HepG2 (cell line): ENCODE results near the gene AMER2. TPM values are rescaled to one million over a fixed set of nuclear protein-coding genes. Genes with fewer than 3 reads are reported as not detected.

Experiments used
- ATAC-seq: fragments of 200-7000 bp; cut with Tn5 transposase; 3 replicates; pipeline ENCODE4 v1.9.1; 2020; ENCODE audit warnings: mild to moderate bottlenecking, moderate library complexity
- BruUV-seq: library from RNA; stranded (reverse); fragments of 400-500 nt; replicated peaks from 2 replicates; lab custom pipeline; 2021; lab: Mats Ljungman, UMichigan
- CTCF ChIA-PET: fragments of 300-600 bp; formaldehyde crosslinking; extraction: SDS; loops from one replicate; lab custom pipeline; 2021; ENCODE audit warnings: low total read pairs, inconsistent platforms, low intra/inter-chr PET ratio; lab: Yijun Ruan, JAX
- POLR2A ChIA-PET: fragments of 350-600 bp; sonication (Branson Sonifier 250); formaldehyde crosslinking; loops from one replicate; lab custom pipeline; 2020; ENCODE audit warnings: antibody characterized with exemption, inconsistent platforms; lab: Yijun Ruan, JAX
- DNase-seq: peaks from one replicate; pipeline ENCODE4 v3.0.0-alpha.2; 2015; ENCODE audit warnings: low spot score
- FAIRE-seq: peaks from 3 replicates; lab custom pipeline; 2011; peaks lifted over from hg19 to GRCh38; lab: Jason Lieb, UNC
- H2AFZ ChIP-seq: one replicate; pipeline ENCODE4 v1.6.1; 2011; ENCODE audit warnings: low read length, inconsistent platforms
- H3K27ac ChIP-seq: fragments of 300-600 bp; 3 replicates; pipeline ENCODE4 v1.8.0; 2011; ENCODE audit warnings: mixed run types, mild to moderate bottlenecking, mixed read lengths, low read length, inconsistent platforms; ENCODE audit not compliant: insufficient read depth; ENCODE audit errors: extremely low read length
- H3K27me3 ChIP-seq, 2 experiments: fragments of 200-600 bp in 1 of 2; 2 replicates in 1 of 2; 3 replicates in 1 of 2; pipeline versions ENCODE4 v1.6.0 to v1.8.0; 2011; ENCODE audit warnings: low read length in 2 of 2, mild to moderate bottlenecking in 2 of 2, moderate library complexity in 2 of 2, inconsistent platforms in 1 of 2; ENCODE audit not compliant: insufficient read depth in 2 of 2, control insufficient read depth in 1 of 2
- H3K36me3 ChIP-seq, 2 experiments: fragments of 200-600 bp in 1 of 2; replicated peaks in 1 of 2; 2 replicates in 1 of 2; 3 replicates in 1 of 2; pipeline versions ENCODE4 v1.5.1 to v1.8.0; 2011; ENCODE audit warnings: low read length in 2 of 2, inconsistent platforms in 1 of 2; ENCODE audit not compliant: insufficient read depth in 2 of 2, control insufficient read depth in 1 of 2
- H3K4me1 ChIP-seq: 2 replicates; pipeline ENCODE4 v1.5.1; 2012; ENCODE audit warnings: low read length, inconsistent platforms; ENCODE audit not compliant: insufficient read depth
- H3K4me2 ChIP-seq: 2 replicates; pipeline ENCODE4 v1.6.0; 2011; ENCODE audit warnings: low read depth, low read length, inconsistent platforms
- H3K4me3 ChIP-seq, 3 experiments: fragments of 200-600 bp in 1 of 3; sonication (generic), shearing (Covaris generic) in 1 of 3; replicated peaks in 1 of 3; 2 replicates each; pipeline ENCODE4 v1.5.1; 2011 to 2016; ENCODE audit warnings: low read length in 3 of 3, inconsistent platforms in 2 of 3, low read depth in 2 of 3, mild to moderate bottlenecking in 2 of 3, control low read depth in 1 of 3, mixed read lengths in 1 of 3; ENCODE audit not compliant: insufficient read depth in 1 of 3
- H3K79me2 ChIP-seq: one replicate; pipeline ENCODE4 v1.6.1; 2011; ENCODE audit warnings: low read length, inconsistent platforms; ENCODE audit not compliant: insufficient read depth
- H3K9ac ChIP-seq: 2 replicates; pipeline ENCODE4 v1.6.0; 2011; ENCODE audit warnings: mild to moderate bottlenecking, low read depth, low read length, inconsistent platforms; ENCODE audit not compliant: insufficient read depth
- H3K9me3 ChIP-seq: 2 replicates; pipeline ENCODE4 v1.5.1; 2012; ENCODE audit warnings: mild to moderate bottlenecking, low read length
- H4K20me1 ChIP-seq: 2 replicates; pipeline ENCODE4 v1.6.0; 2011; ENCODE audit warnings: inconsistent platforms, mild to moderate bottlenecking, low read length, moderate library complexity; ENCODE audit not compliant: insufficient read depth
- CREBL2 ChIP-seq: sonication (generic); formaldehyde crosslinking; IDR thresholded peaks from 2 replicates; pipeline ENCODE4 v1.8.1; 2023; ENCODE audit warnings: missing genetic modification reagents, mild to moderate bottlenecking, borderline replicate concordance
- CSRNP2 ChIP-seq: sonication (generic); formaldehyde crosslinking; conservative IDR thresholded peaks from 2 replicates; pipeline ENCODE4 v1.8.0; 2022; ENCODE audit warnings: low read depth, missing genetic modification reagents
- DMAP1 ChIP-seq: IDR thresholded peaks from 2 replicates; pipeline ENCODE4 v1.6.1; 2016
- EZH2 ChIP-seq: conservative IDR thresholded peaks from 2 replicates; pipeline ENCODE4 v1.6.1; 2012; ENCODE audit warnings: mild to moderate bottlenecking, low read depth, low read length, moderate library complexity
- FOXK1 ChIP-seq: sonication (generic); formaldehyde crosslinking; IDR thresholded peaks from 2 replicates; pipeline ENCODE4 v1.4.0; 2020; ENCODE audit warnings: low read depth, missing genetic modification reagents, borderline replicate concordance
- HMG20B ChIP-seq: conservative IDR thresholded peaks from 2 replicates; pipeline ENCODE4 v1.6.1; 2016; ENCODE audit warnings: missing genetic modification reagents, missing compliant biosample characterization
- RFXANK ChIP-seq: IDR thresholded peaks from 2 replicates; pipeline ENCODE4 v1.6.1; 2016
- ZBTB20 ChIP-seq: sonication (generic); formaldehyde crosslinking; IDR thresholded peaks from 2 replicates; pipeline ENCODE4 v1.8.1; 2023; ENCODE audit warnings: missing genetic modification reagents, low read depth, mild to moderate bottlenecking, borderline replicate concordance
- ZNF12 ChIP-seq: sonication (generic); formaldehyde crosslinking; IDR thresholded peaks from 2 replicates; pipeline ENCODE4 v1.5.0; 2020; ENCODE audit warnings: missing genetic modification reagents
- ZNF652 ChIP-seq: IDR thresholded peaks from 2 replicates; pipeline ENCODE4 v1.6.1; 2016; ENCODE audit warnings: low read depth, borderline replicate concordance
- WGBS: methylation state at CpG from one replicate; pipeline ENCODE4 v1.1.6; 2017; ENCODE audit warnings: low lambda C conversion rate; 5-methylcytosine and 5-hydroxymethylcytosine counted together
- in situ Hi-C: cut with HindIII; loops from 2 replicates; pipeline ENCODE4 v1.10.0; 2017; ENCODE audit warnings: low pct_unique_long_range_greater_than_20kb; ENCODE audit not compliant: extremely low pct_ligation_motif_present
- intact Hi-C: fragments of 100-400 bp; cut with micrococcal nuclease; formaldehyde crosslinking; loops from one replicate; pipeline ENCODE4 v1.10.0; 2022; ENCODE audit not compliant: unreplicated experiment
- polyA plus RNA-seq, 8 experiments: library from polyadenylated mRNA; depleted of rRNA in 3 of 8; stranded (reverse) in 7 of 8; unstranded in 1 of 8; fragments of >200 nt; fragmentation: Illumina TruSeq in 4 of 8; extraction: Trizol in 4 of 8; gene quantifications; 2 replicates each; pipeline versions ENCODE4 v1.2.1 to v1.2.3, GENCODE V29; 2011 to 2016; ENCODE audit warnings: low read depth in 4 of 8, missing spikeins in 1 of 8, mixed read lengths in 1 of 8; ENCODE audit not compliant: insufficient read depth in 1 of 8
- total RNA-seq, 5 experiments: library from RNA; depleted of rRNA; stranded (reverse); fragments of >200 nt; fragmentation: Illumina TruSeq; extraction: Trizol; gene quantifications; 2 replicates each; pipeline ENCODE4 v1.2.3, GENCODE V29; 2016; ENCODE audit warnings: low read depth in 1 of 5

AMER2 gene
- total and polyA plus RNA-seq, 2 of the 13 experiments (the other 11 are each of a cell fraction or from before 2014, with no cell fraction given): not detected

DNA sequence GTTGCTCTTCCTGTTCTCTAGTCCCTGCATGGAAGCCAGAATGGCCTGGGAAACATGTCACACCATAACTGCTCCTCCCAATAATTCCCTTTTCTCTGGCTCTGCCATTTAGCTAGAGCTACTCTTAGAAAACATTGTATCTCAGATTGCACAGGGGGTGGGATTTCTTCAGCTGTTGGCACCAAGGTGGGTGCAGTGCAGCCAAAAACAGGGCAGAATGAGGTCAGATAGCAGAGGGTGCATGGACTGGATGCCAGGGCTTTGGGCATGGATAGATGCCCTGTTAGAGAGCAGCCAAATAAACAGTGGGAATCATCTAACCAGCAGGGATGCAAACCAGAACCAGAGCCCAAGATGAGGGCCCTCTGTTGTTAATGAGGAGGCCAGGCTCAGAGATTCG lies 4.9 kb upstream of the AMER2 start:
- DNase-seq (no peak), FAIRE-seq (no peak), ATAC-seq (no peak)
- no peak overlapping the region for H2AFZ ChIP-seq
- ChIA-PET POLR2A (no interaction called here), CTCF (no interaction called here)
- H3K36me3 ChIP-seq: no peaks in the 10 kb centered on the region
- H3K27ac ChIP-seq: no peak overlapping the region
- WGBS: 0% methylated on average over 1 of the region's 1 CpG
- TF ChIP-seq RFXANK (CRISPR knock-in tag): no peak
- no peak for TF ChIP-seq ZNF12 (CRISPR knock-in tag)
- no peaks in the 10 kb centered on the region for H3K79me2 ChIP-seq
- intact Hi-C loops: no loop called here
- H3K27me3 ChIP-seq: peaks cover 3 to 4% of the 10 kb centered on the region in 2 experiments; a peak in 3 of 5 replicates
- H3K4me2 ChIP-seq: no peak overlapping the region
- H4K20me1 ChIP-seq: no peaks in the 10 kb centered on the region
- BruUV-seq: no TSS peak
- in situ Hi-C loops: no loop called here
- no peaks in the 10 kb centered on the region for H3K9me3 ChIP-seq
- H3K9ac ChIP-seq: no peak overlapping the region
- H3K4me1 ChIP-seq: no peaks in the 10 kb centered on the region
- H3K4me3 ChIP-seq: no peak overlapping the region

DNA sequence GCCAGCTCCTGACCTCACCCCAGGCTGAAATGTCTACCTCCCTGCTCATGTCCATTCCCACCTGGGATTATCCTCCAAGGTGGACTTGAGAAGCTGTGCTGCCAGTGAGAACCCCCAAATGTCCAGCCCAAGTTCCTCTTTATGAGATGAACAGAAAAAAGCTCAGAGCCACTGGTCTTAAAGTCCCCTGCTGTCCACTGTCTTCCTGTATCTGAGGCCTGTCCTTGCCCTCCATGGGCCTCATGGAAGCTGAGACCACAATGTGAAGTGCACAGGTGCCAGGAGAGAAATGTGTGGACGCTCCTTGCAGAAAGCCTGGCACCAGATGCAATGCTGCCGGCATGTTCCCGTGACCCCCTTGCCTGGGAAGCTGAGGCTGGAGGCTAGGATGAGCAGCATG lies 3.3 kb upstream of the AMER2 start:
- H3K79me2 ChIP-seq: no peaks in the 10 kb centered on the region
- H3K4me1 ChIP-seq: no peaks in the 10 kb centered on the region
- no peak overlapping the region for H3K27ac ChIP-seq
- H3K4me3 ChIP-seq: no peak overlapping the region
- no peak for DNase-seq
- 0% methylated on average over 2 of the region's 3 CpGs for WGBS
- in situ Hi-C loops (no loop called here), intact Hi-C loops (no loop called here)
- no peaks in the 10 kb centered on the region for H3K9me3 ChIP-seq
- H2AFZ ChIP-seq: no peak overlapping the region
- no peak overlapping the region for H3K9ac ChIP-seq
- H3K27me3 ChIP-seq: peaks cover 3 to 5% of the 10 kb centered on the region in 2 experiments; a peak in 4 of 5 replicates
- ChIA-PET CTCF (no interaction called here), POLR2A (no interaction called here)
- H3K36me3 ChIP-seq: no peaks in the 10 kb centered on the region
- no peak overlapping the region for H3K4me2 ChIP-seq
- BruUV-seq: no TSS peak
- ATAC-seq: no peak
- H4K20me1 ChIP-seq: no peaks in the 10 kb centered on the region
- FAIRE-seq: no peak
- no peak for TF ChIP-seq ZNF652
- TF ChIP-seq HMG20B (CRISPR knock-in tag): no peak
- TF ChIP-seq FOXK1 (CRISPR knock-in tag): no peak
- no peak for TF ChIP-seq CREBL2 (CRISPR knock-in tag)
- TF ChIP-seq ZBTB20 (CRISPR knock-in tag): no peak
- no peak for TF ChIP-seq EZH2
- TF ChIP-seq DMAP1 (CRISPR knock-in tag): no peak
- TF ChIP-seq CSRNP2 (CRISPR knock-in tag): no peak
